GM23248 (cell line): ENCODE data around the gene TIMM44.

ENCODE experiments used
- EZH2 ChIP-seq: fragments of 200-600 bp; sonication (generic); IDR thresholded peaks from 2 replicates; pipeline ENCODE4 v1.6.1; 2018; ENCODE audit warnings: antibody characterized with exemption, mild to moderate bottlenecking; ENCODE audit not compliant: insufficient read depth, poor library complexity, severe bottlenecking
- EZH2phosphoT487 ChIP-seq: fragments of 200-600 bp; sonication (generic); IDR thresholded peaks from 2 replicates; pipeline ENCODE4 v1.6.1; 2018; ENCODE audit warnings: antibody characterized with exemption, moderate library complexity, mild to moderate bottlenecking, low read depth; ENCODE audit not compliant: insufficient read depth

DNA sequence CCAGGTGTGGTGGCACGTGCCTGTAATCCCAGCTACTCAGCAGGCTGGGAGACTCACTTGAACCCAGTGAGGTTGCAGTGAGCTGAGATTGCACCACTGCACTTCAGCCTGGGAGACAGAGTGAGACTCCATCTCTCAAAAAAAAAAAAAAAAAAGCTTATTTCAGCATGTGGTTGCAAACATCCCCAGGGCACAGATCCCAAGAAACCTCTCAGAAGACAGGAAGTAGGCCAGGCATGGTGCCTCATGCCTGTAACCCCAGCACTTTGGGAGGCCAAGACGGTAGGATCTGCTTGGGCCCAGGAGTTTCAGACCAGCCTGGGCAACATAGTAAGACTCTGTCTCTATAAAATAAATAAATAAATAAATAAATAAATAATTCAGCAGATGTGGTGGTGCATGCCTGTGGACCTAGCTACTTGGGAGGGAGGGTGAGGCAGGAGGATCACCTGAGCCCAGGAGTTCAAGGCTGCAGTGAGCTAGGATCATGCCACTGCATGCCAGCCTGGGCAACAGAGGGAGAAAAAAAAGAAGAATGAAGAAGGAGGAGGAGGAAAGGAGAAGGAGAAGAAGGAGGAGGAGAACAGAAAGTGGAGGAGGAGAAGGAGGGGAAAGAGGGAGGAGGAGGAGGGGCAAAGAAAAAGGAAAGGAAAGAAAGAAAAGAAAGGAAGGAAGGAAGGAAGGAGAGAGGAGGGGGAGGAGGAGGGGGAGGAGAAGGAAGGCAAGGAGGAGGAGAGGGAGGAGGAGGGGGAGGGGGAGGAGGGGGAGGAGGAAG is 59.5 kb downstream of the TIMM44 start:
- no peak for TF ChIP-seq EZH2phosphoT487
- TF ChIP-seq EZH2: no peak
